HEK293 (cell line): Measurements from ENCODE around the gene PHLPP2.

Experiments
- ATF2 ChIP-seq: fragments of 450-650 bp; formaldehyde crosslinking; IDR thresholded peaks from 2 replicates; pipeline ENCODE4 v1.5.1; 2016; ENCODE audit warnings: missing biosample characterization, missing genetic modification characterization, low read depth
- KLF1 ChIP-seq: fragments of 450-650 bp; formaldehyde crosslinking; IDR thresholded peaks from 2 replicates; pipeline ENCODE4 v1.5.1; 2016; ENCODE audit warnings: missing biosample characterization, missing genetic modification characterization
- KLF16 ChIP-seq: fragments of 450-650 bp; formaldehyde crosslinking; IDR thresholded peaks from 2 replicates; pipeline ENCODE4 v1.5.1; 2017; ENCODE audit warnings: missing biosample characterization, missing genetic modification characterization
- KLF9 ChIP-seq: fragments of 450-650 bp; formaldehyde crosslinking; IDR thresholded peaks from 2 replicates; pipeline ENCODE4 v1.5.1; 2016; ENCODE audit warnings: missing biosample characterization, missing genetic modification characterization, low read depth
- MYNN ChIP-seq: fragments of 450-650 bp; formaldehyde crosslinking; IDR thresholded peaks from 2 replicates; pipeline ENCODE4 v1.5.1; 2016; ENCODE audit warnings: missing biosample characterization, missing genetic modification characterization, borderline replicate concordance
- MZF1 ChIP-seq: fragments of 450-650 bp; formaldehyde crosslinking; IDR thresholded peaks from 2 replicates; pipeline ENCODE4 v1.5.1; 2017; ENCODE audit warnings: missing biosample characterization, missing genetic modification characterization, borderline replicate concordance
- OVOL3 ChIP-seq: fragments of 450-650 bp; formaldehyde crosslinking; IDR thresholded peaks from 2 replicates; pipeline ENCODE4 v1.5.1; 2016; ENCODE audit warnings: missing biosample characterization, missing genetic modification characterization
- YY1 ChIP-seq: fragments of 450-650 bp; formaldehyde crosslinking; IDR thresholded peaks from 2 replicates; pipeline ENCODE4 v1.5.1; 2018; ENCODE audit warnings: missing biosample characterization, missing genetic modification characterization
- YY2 ChIP-seq: fragments of 450-650 bp; formaldehyde crosslinking; IDR thresholded peaks from 2 replicates; pipeline ENCODE4 v1.5.1; 2016; ENCODE audit warnings: missing biosample characterization, missing genetic modification characterization
- ZBTB17 ChIP-seq: fragments of 450-650 bp; formaldehyde crosslinking; IDR thresholded peaks from 2 replicates; pipeline ENCODE4 v1.5.1; 2016; ENCODE audit warnings: missing biosample characterization, missing genetic modification characterization
- ZBTB44 ChIP-seq: fragments of 450-650 bp; IDR thresholded peaks from 2 replicates; pipeline ENCODE4 v1.5.1; 2018; ENCODE audit warnings: missing biosample characterization, mild to moderate bottlenecking, missing genetic modification characterization
- ZFP3 ChIP-seq: fragments of 450-650 bp; formaldehyde crosslinking; IDR thresholded peaks from 2 replicates; pipeline ENCODE4 v1.5.1; 2016; ENCODE audit warnings: low read depth, missing biosample characterization, missing genetic modification characterization
- ZNF133 ChIP-seq: fragments of 450-650 bp; formaldehyde crosslinking; IDR thresholded peaks from 2 replicates; pipeline ENCODE4 v1.5.1; 2016; ENCODE audit warnings: missing biosample characterization, missing genetic modification characterization
- ZNF155 ChIP-seq: fragments of 450-650 bp; formaldehyde crosslinking; IDR thresholded peaks from 2 replicates; pipeline ENCODE4 v1.5.1; 2016; ENCODE audit warnings: missing biosample characterization, missing genetic modification characterization
- ZNF169 ChIP-seq: fragments of 450-650 bp; formaldehyde crosslinking; IDR thresholded peaks from 2 replicates; pipeline ENCODE4 v1.5.1; 2016; ENCODE audit warnings: missing biosample characterization, missing genetic modification characterization
- ZNF221 ChIP-seq: fragments of 450-650 bp; formaldehyde crosslinking; IDR thresholded peaks from 2 replicates; pipeline ENCODE4 v1.5.1; 2017; ENCODE audit warnings: missing biosample characterization, missing genetic modification characterization, borderline replicate concordance
- ZNF23 ChIP-seq: fragments of 450-650 bp; formaldehyde crosslinking; IDR thresholded peaks from 2 replicates; pipeline ENCODE4 v1.5.1; 2016; ENCODE audit warnings: missing biosample characterization, missing genetic modification characterization, borderline replicate concordance
- ZNF37A ChIP-seq: fragments of 450-650 bp; IDR thresholded peaks from 2 replicates; pipeline ENCODE4 v1.5.1; 2018; ENCODE audit warnings: missing biosample characterization, missing genetic modification characterization
- ZNF391 ChIP-seq: fragments of 450-650 bp; formaldehyde crosslinking; IDR thresholded peaks from 2 replicates; pipeline ENCODE4 v1.5.1; 2016; ENCODE audit warnings: low read depth, missing biosample characterization, missing genetic modification characterization, borderline replicate concordance
- ZNF398 ChIP-seq: fragments of 450-650 bp; formaldehyde crosslinking; IDR thresholded peaks from 2 replicates; pipeline ENCODE4 v1.5.1; 2017; ENCODE audit warnings: missing biosample characterization, missing genetic modification characterization
- ZNF473 ChIP-seq: fragments of 450-650 bp; formaldehyde crosslinking; IDR thresholded peaks from 2 replicates; pipeline ENCODE4 v1.5.1; 2017; ENCODE audit warnings: missing biosample characterization, missing genetic modification characterization
- ZNF48 ChIP-seq: fragments of 450-650 bp; formaldehyde crosslinking; IDR thresholded peaks from 2 replicates; pipeline ENCODE4 v1.5.1; 2016; ENCODE audit warnings: missing biosample characterization, missing genetic modification characterization
- ZNF529 ChIP-seq: fragments of 450-650 bp; formaldehyde crosslinking; IDR thresholded peaks from 2 replicates; pipeline ENCODE4 v1.5.1; 2017; ENCODE audit warnings: missing genetic modification characterization, missing biosample characterization; ENCODE audit not compliant: insufficient replicate concordance
- ZNF561 ChIP-seq: fragments of 450-650 bp; IDR thresholded peaks from 2 replicates; pipeline ENCODE4 v1.5.1; 2018; ENCODE audit warnings: missing biosample characterization, missing genetic modification characterization, borderline replicate concordance
- ZNF571 ChIP-seq: fragments of 450-650 bp; formaldehyde crosslinking; IDR thresholded peaks from 2 replicates; pipeline ENCODE4 v1.5.0; 2017; ENCODE audit warnings: missing biosample characterization, missing genetic modification characterization
- ZNF585B ChIP-seq: fragments of 450-650 bp; formaldehyde crosslinking; IDR thresholded peaks from 2 replicates; pipeline ENCODE4 v1.5.1; 2016; ENCODE audit warnings: missing biosample characterization, missing genetic modification characterization
- ZNF610 ChIP-seq: fragments of 450-650 bp; formaldehyde crosslinking; IDR thresholded peaks from 2 replicates; pipeline ENCODE4 v1.5.1; 2016; ENCODE audit warnings: missing biosample characterization, missing genetic modification characterization, borderline replicate concordance
- ZNF621 ChIP-seq: fragments of 450-650 bp; formaldehyde crosslinking; IDR thresholded peaks from 2 replicates; pipeline ENCODE4 v1.5.1; 2017; ENCODE audit warnings: missing biosample characterization, missing genetic modification characterization
- ZNF623 ChIP-seq: fragments of 450-650 bp; formaldehyde crosslinking; IDR thresholded peaks from 2 replicates; pipeline ENCODE4 v1.5.1; 2016; ENCODE audit warnings: missing biosample characterization, missing genetic modification characterization
- ZNF670 ChIP-seq: fragments of 450-650 bp; formaldehyde crosslinking; IDR thresholded peaks from 2 replicates; pipeline ENCODE4 v1.5.1; 2016; ENCODE audit warnings: missing biosample characterization, missing genetic modification characterization, low read depth
- ZNF677 ChIP-seq: fragments of 450-650 bp; IDR thresholded peaks from 2 replicates; pipeline ENCODE4 v1.5.0; 2018; ENCODE audit warnings: missing biosample characterization, mild to moderate bottlenecking, missing genetic modification characterization, moderate library complexity
- ZNF707 ChIP-seq: fragments of 450-650 bp; formaldehyde crosslinking; IDR thresholded peaks from 2 replicates; pipeline ENCODE4 v1.5.1; 2016; ENCODE audit warnings: missing biosample characterization, missing genetic modification characterization
- ZNF843 ChIP-seq: fragments of 450-650 bp; formaldehyde crosslinking; IDR thresholded peaks from 2 replicates; pipeline ENCODE4 v1.5.1; 2016; ENCODE audit warnings: missing biosample characterization, missing genetic modification characterization
- TF ChIP-seq, protein P1 (sequence below): fragments of 450-650 bp; formaldehyde crosslinking; IDR thresholded peaks from 2 replicates; pipeline ENCODE4 v1.5.1; 2017; ENCODE audit warnings: missing biosample characterization, missing genetic modification characterization
- TF ChIP-seq, protein P2 (sequence below): sonication (generic); formaldehyde crosslinking; IDR thresholded peaks from 2 replicates; pipeline ENCODE4 v1.8.1; 2022; ENCODE audit warnings: mild to moderate bottlenecking, moderate library complexity, missing genetic modification reagents

The PHLPP2 gene

DNA sequence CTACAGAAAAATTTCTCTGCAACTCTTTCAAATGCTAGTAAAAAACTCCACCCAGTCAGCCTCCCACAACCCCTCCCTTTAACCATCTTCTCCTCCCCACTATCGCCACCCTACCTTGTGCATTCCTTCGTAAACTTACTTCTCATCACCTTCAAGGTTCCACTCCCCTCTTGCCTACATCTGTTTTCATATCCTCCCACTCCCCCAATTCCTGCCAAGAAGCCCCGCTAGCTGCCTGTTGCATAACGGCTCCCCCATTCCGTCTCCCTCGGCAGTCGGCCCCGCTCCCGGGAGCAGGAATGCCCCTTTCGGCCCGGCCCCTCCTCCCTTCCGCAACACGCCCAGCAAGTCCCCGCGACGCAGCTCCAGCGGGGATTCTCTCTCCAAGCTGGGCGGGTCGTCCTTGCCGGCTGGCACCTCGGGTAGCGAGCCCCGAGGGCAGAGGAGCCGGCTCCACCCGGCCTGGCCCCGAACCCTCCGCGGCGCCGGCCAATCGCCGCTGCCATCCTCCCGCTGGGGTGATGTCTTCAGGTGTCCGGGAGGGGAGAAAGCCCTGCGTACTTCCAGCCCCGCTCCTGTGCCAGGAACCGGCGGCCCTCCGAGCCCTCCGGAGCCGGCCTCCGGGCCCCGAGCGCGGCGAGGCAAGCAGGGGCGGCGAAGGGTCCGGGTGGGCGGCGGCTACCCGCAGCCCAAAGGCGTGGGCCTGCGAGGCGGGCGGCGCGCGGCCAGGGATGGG lies 1.5 kb downstream of the PHLPP2 start (continued):
- TF ChIP-seq ZNF623 (tag by site-specific recombination): no peak
- no peak for TF ChIP-seq YY2 (tag by site-specific recombination)
- TF ChIP-seq KLF9: peak; percentile 94
- TF ChIP-seq ZNF529 (tag by site-specific recombination): no peak
- no peak for TF ChIP-seq ZNF37A
- no peak for TF ChIP-seq ZNF23
- TF ChIP-seq ZNF707 (tag by site-specific recombination): no peak
- TF ChIP-seq, protein P1, sequence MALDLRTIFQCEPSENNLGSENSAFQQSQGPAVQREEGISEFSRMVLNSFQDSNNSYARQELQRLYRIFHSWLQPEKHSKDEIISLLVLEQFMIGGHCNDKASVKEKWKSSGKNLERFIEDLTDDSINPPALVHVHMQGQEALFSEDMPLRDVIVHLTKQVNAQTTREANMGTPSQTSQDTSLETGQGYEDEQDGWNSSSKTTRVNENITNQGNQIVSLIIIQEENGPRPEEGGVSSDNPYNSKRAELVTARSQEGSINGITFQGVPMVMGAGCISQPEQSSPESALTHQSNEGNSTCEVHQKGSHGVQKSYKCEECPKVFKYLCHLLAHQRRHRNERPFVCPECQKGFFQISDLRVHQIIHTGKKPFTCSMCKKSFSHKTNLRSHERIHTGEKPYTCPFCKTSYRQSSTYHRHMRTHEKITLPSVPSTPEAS (tag by site-specific recombination): no peak
- no peak for TF ChIP-seq ZNF133 (tag by site-specific recombination)
- TF ChIP-seq, protein P2, sequence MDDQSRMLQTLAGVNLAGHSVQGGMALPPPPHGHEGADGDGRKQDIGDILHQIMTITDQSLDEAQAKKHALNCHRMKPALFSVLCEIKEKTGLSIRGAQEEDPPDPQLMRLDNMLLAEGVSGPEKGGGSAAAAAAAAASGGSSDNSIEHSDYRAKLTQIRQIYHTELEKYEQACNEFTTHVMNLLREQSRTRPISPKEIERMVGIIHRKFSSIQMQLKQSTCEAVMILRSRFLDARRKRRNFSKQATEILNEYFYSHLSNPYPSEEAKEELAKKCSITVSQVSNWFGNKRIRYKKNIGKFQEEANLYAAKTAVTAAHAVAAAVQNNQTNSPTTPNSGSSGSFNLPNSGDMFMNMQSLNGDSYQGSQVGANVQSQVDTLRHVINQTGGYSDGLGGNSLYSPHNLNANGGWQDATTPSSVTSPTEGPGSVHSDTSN: peak; percentile 66; the same call in 1 of the 2 replicates
- TF ChIP-seq ZNF585B (tag by site-specific recombination): no peak
- TF ChIP-seq ATF2 (tag by site-specific recombination): no peak
- TF ChIP-seq ZNF621 (tag by site-specific recombination): no peak
- no peak for TF ChIP-seq ZNF391 (tag by site-specific recombination)
- TF ChIP-seq KLF16: peak; percentile 94
- TF ChIP-seq KLF1 (tag by site-specific recombination): peak; percentile 95
- TF ChIP-seq ZNF571 (tag by site-specific recombination): no peak
- TF ChIP-seq ZBTB17 (tag by site-specific recombination): peak; percentile 96
- peak; percentile 61; the same call in 1 of the 2 replicates for TF ChIP-seq ZNF843 (tag by site-specific recombination)
- TF ChIP-seq MYNN (tag by site-specific recombination): no peak
- peak; percentile 31; the same call in 1 of the 2 replicates for TF ChIP-seq ZNF610
- no peak for TF ChIP-seq ZNF155
- TF ChIP-seq ZBTB44: no peak
- TF ChIP-seq MZF1: peak; percentile 98
- TF ChIP-seq ZNF221 (tag by site-specific recombination): no peak
- no peak for TF ChIP-seq ZNF169 (tag by site-specific recombination)
- TF ChIP-seq ZNF398 (tag by site-specific recombination): peak; percentile 75
- TF ChIP-seq YY1 (tag by site-specific recombination): no peak
- peak; percentile 99 for TF ChIP-seq ZNF561
- TF ChIP-seq ZFP3 (tag by site-specific recombination): no peak
- TF ChIP-seq ZNF670 (tag by site-specific recombination): no peak
- no peak for TF ChIP-seq ZNF677 (tag by site-specific recombination)
- TF ChIP-seq OVOL3 (tag by site-specific recombination): no peak
- no peak for TF ChIP-seq ZNF473
- TF ChIP-seq ZNF48 (tag by site-specific recombination): no peak
